GM12875 (cell line): ENCODE data around the gene MEOX2.

Source experiments
- H3K4me3 ChIP-seq: one replicate; pipeline ENCODE4 v1.5.1; 2011; ENCODE audit warnings: low read depth, low read length, control low read depth
- CTCF ChIP-seq: IDR thresholded peaks from 2 replicates; pipeline ENCODE4 v1.5.1; 2011; ENCODE audit warnings: low read depth, mild to moderate bottlenecking, control low read depth, inconsistent platforms, low read length, moderate library complexity, borderline replicate concordance; ENCODE audit not compliant: insufficient read depth

MEOX2 gene

DNA sequence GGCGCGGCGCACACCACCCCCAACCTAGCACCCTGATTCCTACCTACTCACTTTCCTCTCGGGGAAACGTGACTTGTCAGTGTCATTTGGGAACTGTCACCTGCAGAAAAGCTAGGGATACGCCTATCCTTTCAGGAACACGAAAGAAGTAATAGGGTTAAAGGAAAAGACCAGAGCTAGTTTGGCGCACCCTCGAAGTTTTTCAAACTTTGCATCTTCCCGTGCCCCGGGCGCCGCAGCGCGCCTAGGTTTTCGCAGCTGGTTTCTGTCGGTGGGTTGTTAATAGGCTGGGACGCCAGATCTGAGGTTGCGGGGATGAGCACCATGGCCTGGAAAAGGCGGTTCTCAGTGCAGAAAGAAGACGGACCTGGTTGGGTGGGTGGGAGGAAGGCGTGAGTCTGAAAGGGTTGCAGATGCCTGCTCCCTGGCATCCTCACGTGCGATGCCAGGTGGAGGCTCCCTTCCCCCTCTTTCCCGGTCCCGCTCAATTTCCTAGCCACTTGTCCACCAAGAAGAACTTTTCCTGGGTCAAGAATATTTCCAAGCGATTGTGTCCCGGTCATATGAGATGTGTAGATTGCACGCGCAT is 568 bp upstream of the MEOX2 start:
- no peak overlapping the region for H3K4me3 ChIP-seq
- no peak for TF ChIP-seq CTCF

- no peak overlapping the region for H3K4me3 ChIP-seq
- TF ChIP-seq CTCF, result no peak
These were observed 857 bp downstream of the MEOX2 start for GRCh38 chr7:15685358-15686294.

DNA sequence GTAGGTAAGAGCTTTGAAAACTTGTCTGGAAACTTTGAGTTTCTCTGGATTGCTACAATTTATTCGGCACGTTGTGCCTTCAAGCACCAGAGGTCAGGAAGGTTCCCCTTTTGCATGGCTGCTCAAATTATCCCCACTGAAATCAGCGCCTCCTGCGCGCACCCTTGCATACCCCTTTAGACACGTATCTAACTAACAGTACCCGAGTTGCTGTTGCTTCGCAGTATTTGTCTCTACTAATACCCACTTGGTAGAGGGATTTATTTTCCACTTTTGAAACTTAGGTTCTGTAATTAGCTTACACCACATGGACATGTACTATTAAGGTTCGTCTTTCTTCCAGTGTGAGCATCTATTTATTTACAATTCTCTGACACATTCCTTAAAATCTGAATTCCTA is 1.6 kb downstream of the MEOX2 start:
- TF ChIP-seq CTCF, result no peak
- no peak overlapping the region for H3K4me3 ChIP-seq

- H3K4me3 ChIP-seq, result no peak overlapping the region
- TF ChIP-seq CTCF, result no peak
These were observed 2.2 kb downstream of the MEOX2 start for GRCh38 chr7:15684111-15684800.

- no peak overlapping the region for H3K4me3 ChIP-seq
- TF ChIP-seq CTCF, result no peak
These were observed 3.7 kb downstream of the MEOX2 start for GRCh38 chr7:15682751-15683245.

- no peak overlapping the region for H3K4me3 ChIP-seq
- no peak for TF ChIP-seq CTCF
These were observed 4.4 kb downstream of the MEOX2 start for GRCh38 chr7:15682111-15682510.

GRCh38 chr7:15681631-15682030 is 4.9 kb downstream of the MEOX2 start:
- no peak for TF ChIP-seq CTCF
- no peak overlapping the region for H3K4me3 ChIP-seq
